SU-DHL-6 (cell line): ENCODE data around the gene ANKS6.

Source experiments
- H2AFZ ChIP-seq: fragments of 200-600 bp; sonication (generic); 2 replicates; pipeline ENCODE4 v1.6.1; 2014; ENCODE audit warnings: low read depth, mild to moderate bottlenecking, moderate library complexity, mixed read lengths, antibody characterized with exemption, low read length; ENCODE audit not compliant: severe bottlenecking
- H3F3A ChIP-seq: fragments of 200-600 bp; shearing (Covaris generic); 2 replicates; pipeline ENCODE4 v1.6.0; 2016; ENCODE audit warnings: antibody characterized with exemption, mild to moderate bottlenecking; ENCODE audit not compliant: insufficient read depth
- H3K27ac ChIP-seq: fragments of 200-600 bp; sonication (generic); 2 replicates; pipeline ENCODE4 v1.5.1; 2016; ENCODE audit warnings: low read depth, mild to moderate bottlenecking, low read length, moderate library complexity, mixed read lengths
- H3K27me3 ChIP-seq: fragments of 200-600 bp; sonication (generic), shearing (Covaris generic); 2 replicates; pipeline ENCODE4 v1.6.0; 2014; ENCODE audit warnings: mild to moderate bottlenecking, low read length
- H3K36me3 ChIP-seq: fragments of 200-600 bp; sonication (generic); 2 replicates; pipeline ENCODE4 v1.6.1; 2014; ENCODE audit warnings: mild to moderate bottlenecking, low read length, mixed read lengths
- H3K4me2 ChIP-seq: fragments of 300-600, 200-600 bp; shearing (Covaris generic), sonication (generic); 2 replicates; pipeline ENCODE4 v1.6.0; 2014; ENCODE audit warnings: low read length, low read depth, mild to moderate bottlenecking; ENCODE audit not compliant: poor library complexity, severe bottlenecking
- H3K4me3 ChIP-seq: fragments of 200-600 bp; sonication (generic); 2 replicates; pipeline ENCODE4 v1.5.1; 2014; ENCODE audit warnings: antibody characterized with exemption, low read length, mild to moderate bottlenecking, mixed read lengths; ENCODE audit not compliant: insufficient read depth, poor library complexity, severe bottlenecking
- H3K79me2 ChIP-seq: fragments of 200-600 bp; sonication (generic); 2 replicates; pipeline ENCODE4 v1.6.1; 2014; ENCODE audit warnings: mild to moderate bottlenecking, low read length, moderate library complexity; ENCODE audit not compliant: insufficient read depth
- H3K9ac ChIP-seq: fragments of 200-600 bp; sonication (generic); 2 replicates; pipeline ENCODE4 v1.7.0; 2014; ENCODE audit warnings: mild to moderate bottlenecking, low read length
- H3K9me2 ChIP-seq: fragments of 200-600 bp; sonication (generic); replicated peaks from 2 replicates; pipeline ENCODE4 v1.6.1; 2014; ENCODE audit warnings: low read length; ENCODE audit not compliant: insufficient read depth
- H3K9me3 ChIP-seq: fragments of 200-600 bp; sonication (generic); 2 replicates; pipeline ENCODE4 v1.6.1; 2014; ENCODE audit warnings: low read length, mixed read lengths; ENCODE audit not compliant: insufficient read depth
- H4K20me1 ChIP-seq: fragments of 200-600 bp; sonication (generic); 2 replicates; pipeline ENCODE4 v1.6.1; 2014; ENCODE audit warnings: low read depth, mild to moderate bottlenecking, antibody characterized with exemption, low read length, moderate library complexity, mixed read lengths
- EZH2phosphoT487 ChIP-seq: fragments of 200-600 bp; sonication (generic), shearing (Covaris generic); conservative IDR thresholded peaks from 2 replicates; pipeline ENCODE4 v1.6.1; 2018; ENCODE audit warnings: mild to moderate bottlenecking, antibody characterized with exemption, low read length, moderate library complexity, mixed read lengths
- TF ChIP-seq, protein P1 (sequence below): fragments of 200-600 bp; sonication (generic); IDR thresholded peaks from one replicate; pipeline ENCODE4 v1.5.1; 2017; ENCODE audit warnings: antibody characterized with exemption, mild to moderate bottlenecking, low read length, moderate library complexity; ENCODE audit not compliant: insufficient read depth, poor library complexity, severe bottlenecking

Gene ANKS6

DNA sequence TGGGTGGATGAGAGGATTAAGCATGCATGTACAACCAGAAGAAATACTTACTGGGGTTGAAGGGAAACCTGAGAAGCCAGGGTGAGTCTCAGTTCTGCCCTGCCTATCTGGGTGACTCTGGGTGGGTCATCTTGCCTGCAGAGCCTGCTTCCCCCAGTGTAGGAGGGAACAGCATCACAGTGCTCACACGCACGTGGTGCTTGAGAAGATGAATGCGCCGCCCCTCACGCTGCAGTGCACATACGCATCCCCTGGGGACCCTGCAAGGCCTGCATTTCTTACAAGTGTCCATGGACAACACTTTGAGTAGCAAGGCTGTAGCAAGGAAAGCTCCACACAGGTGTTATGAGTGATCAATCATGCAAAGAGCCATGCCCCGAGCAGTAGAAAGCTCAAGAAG is 68.9 kb downstream of the ANKS6 start:
- no peaks in the 10 kb centered on the region for H3F3A ChIP-seq
- no peak overlapping the region for H3K4me2 ChIP-seq
- H2AFZ ChIP-seq, result no peak overlapping the region
- no peak overlapping the region for H3K4me3 ChIP-seq
- H3K79me2 ChIP-seq, result no peaks in the 10 kb centered on the region
- no peak overlapping the region for H3K9ac ChIP-seq
- no peaks in the 10 kb centered on the region for H3K9me3 ChIP-seq
- H4K20me1 ChIP-seq, result no peaks in the 10 kb centered on the region
- H3K27me3 ChIP-seq, result 0 out of 2 replicates have a peak, but pooled peaks cover 3% of the 10 kb centered on the region
- TF ChIP-seq, protein P1, sequence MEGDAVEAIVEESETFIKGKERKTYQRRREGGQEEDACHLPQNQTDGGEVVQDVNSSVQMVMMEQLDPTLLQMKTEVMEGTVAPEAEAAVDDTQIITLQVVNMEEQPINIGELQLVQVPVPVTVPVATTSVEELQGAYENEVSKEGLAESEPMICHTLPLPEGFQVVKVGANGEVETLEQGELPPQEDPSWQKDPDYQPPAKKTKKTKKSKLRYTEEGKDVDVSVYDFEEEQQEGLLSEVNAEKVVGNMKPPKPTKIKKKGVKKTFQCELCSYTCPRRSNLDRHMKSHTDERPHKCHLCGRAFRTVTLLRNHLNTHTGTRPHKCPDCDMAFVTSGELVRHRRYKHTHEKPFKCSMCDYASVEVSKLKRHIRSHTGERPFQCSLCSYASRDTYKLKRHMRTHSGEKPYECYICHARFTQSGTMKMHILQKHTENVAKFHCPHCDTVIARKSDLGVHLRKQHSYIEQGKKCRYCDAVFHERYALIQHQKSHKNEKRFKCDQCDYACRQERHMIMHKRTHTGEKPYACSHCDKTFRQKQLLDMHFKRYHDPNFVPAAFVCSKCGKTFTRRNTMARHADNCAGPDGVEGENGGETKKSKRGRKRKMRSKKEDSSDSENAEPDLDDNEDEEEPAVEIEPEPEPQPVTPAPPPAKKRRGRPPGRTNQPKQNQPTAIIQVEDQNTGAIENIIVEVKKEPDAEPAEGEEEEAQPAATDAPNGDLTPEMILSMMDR, result no peak
- no peak for TF ChIP-seq EZH2phosphoT487
- no peaks in the 10 kb centered on the region for H3K36me3 ChIP-seq
- no peaks in the 10 kb centered on the region for H3K9me2 ChIP-seq
- H3K27ac ChIP-seq, result no peak overlapping the region

DNA sequence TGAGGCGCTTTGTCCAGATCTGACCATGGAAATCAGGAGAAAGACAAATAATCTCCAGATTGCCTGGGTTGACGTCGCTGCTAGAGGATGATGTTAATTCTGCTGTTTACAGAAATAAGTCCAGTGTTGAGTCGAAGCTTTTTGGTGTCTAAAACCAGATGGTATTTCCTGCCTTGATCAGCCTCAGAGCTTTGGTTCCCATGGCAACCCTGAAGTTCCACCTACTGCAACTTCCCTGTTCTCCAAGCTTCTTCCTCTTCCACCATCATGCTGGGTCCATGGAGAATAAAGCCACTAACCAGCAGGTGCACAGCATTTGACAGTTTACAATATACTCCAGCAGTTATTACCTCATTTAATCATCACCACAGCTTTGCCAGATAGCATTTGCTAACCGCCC is 69.6 kb downstream of the ANKS6 start:
- Histone ChIP-seq H3K4me3 (no peak overlapping the region), H3K27ac (no peak overlapping the region), H3F3A (no peaks in the 10 kb centered on the region), H3K27me3 (0 out of 2 replicates have a peak, but pooled peaks cover 3% of the 10 kb centered on the region), H3K79me2 (no peaks in the 10 kb centered on the region), H2AFZ (no peak overlapping the region), H3K9ac (no peak overlapping the region), H3K36me3 (no peaks in the 10 kb centered on the region), H3K4me2 (no peak overlapping the region), H3K9me3 (no peaks in the 10 kb centered on the region), H3K9me2 (no peaks in the 10 kb centered on the region), H4K20me1 (no peaks in the 10 kb centered on the region)
- TF ChIP-seq EZH2phosphoT487, result no peak
- TF ChIP-seq, protein P1, result no peak

DNA sequence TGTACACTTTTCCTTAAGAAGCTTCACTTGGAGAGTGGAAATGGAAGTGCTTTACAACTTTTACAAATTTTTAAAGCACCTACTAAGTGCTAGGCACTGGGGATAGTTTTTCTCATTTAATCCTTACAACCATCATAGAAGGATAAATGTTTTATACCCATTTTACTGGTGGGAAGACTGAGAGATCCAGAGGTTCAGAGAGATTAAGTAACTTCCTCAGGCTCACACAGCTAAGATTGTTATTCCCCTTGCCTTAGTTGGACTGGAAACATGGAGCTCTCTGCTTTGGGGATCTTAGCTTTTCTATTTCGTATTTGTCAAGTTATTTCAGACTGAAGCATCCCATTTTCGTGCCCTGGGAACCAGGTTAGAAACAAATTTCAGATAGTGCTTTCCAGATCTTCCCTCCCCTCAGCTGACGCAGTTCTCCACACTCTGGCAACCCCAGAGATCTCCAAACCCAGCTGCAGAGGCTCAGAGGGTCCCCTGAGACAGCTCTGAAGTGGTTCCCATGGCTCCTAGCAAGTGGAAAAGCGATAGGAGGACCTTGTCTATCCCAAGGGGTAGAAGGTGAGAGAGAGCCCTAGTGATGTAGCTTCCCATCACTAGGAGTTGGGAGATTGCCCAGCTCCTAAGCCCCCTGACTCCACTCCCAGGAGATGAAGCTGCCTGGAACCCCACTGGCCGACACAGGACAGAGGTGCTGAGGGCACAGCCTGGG is 71.4 kb downstream of the ANKS6 start:
- H3K36me3 ChIP-seq, result no peaks in the 10 kb centered on the region
- H3K27ac ChIP-seq, result no peak overlapping the region
- H4K20me1 ChIP-seq, result no peaks in the 10 kb centered on the region
- no peak overlapping the region for H2AFZ ChIP-seq
- H3K9me2 ChIP-seq, result no peaks in the 10 kb centered on the region
- H3K9me3 ChIP-seq, result no peaks in the 10 kb centered on the region
- H3K4me2 ChIP-seq, result no peak overlapping the region
- H3K27me3 ChIP-seq, result 0 out of 2 replicates have a peak, but pooled peaks cover 3% of the 10 kb centered on the region
- no peak overlapping the region for H3K4me3 ChIP-seq
- H3K9ac ChIP-seq, result no peak overlapping the region
- H3K79me2 ChIP-seq, result no peaks in the 10 kb centered on the region
- no peaks in the 10 kb centered on the region for H3F3A ChIP-seq
- TF ChIP-seq, protein P1, result no peak
- TF ChIP-seq EZH2phosphoT487, result no peak
